Testis (tissue), 2 donors: ENCODE data around the gene TRIO.

Experiments used
- POLR2A ChIP-seq: fragments of 450-650 bp; IDR thresholded peaks from one replicate; pipeline ENCODE4 v1.6.1; 2017; ENCODE audit warnings: antibody characterized with exemption, mild to moderate bottlenecking, moderate library complexity
- TF ChIP-seq, protein P1 (sequence below), 3 experiments: fragments of 450-650 bp in 2 of 3; fragments of 200-600 bp in 1 of 3; sonication (generic) in 1 of 3; IDR thresholded peaks; one replicate each; pipeline ENCODE4 v1.5.1; 2016 to 2019; ENCODE audit warnings: antibody characterized with exemption in 3 of 3, mild to moderate bottlenecking in 2 of 3, moderate library complexity in 1 of 3

GRCh38 chr5:14489643-14490042 is 346.5 kb downstream of the TRIO start:
- TF ChIP-seq, protein P1, sequence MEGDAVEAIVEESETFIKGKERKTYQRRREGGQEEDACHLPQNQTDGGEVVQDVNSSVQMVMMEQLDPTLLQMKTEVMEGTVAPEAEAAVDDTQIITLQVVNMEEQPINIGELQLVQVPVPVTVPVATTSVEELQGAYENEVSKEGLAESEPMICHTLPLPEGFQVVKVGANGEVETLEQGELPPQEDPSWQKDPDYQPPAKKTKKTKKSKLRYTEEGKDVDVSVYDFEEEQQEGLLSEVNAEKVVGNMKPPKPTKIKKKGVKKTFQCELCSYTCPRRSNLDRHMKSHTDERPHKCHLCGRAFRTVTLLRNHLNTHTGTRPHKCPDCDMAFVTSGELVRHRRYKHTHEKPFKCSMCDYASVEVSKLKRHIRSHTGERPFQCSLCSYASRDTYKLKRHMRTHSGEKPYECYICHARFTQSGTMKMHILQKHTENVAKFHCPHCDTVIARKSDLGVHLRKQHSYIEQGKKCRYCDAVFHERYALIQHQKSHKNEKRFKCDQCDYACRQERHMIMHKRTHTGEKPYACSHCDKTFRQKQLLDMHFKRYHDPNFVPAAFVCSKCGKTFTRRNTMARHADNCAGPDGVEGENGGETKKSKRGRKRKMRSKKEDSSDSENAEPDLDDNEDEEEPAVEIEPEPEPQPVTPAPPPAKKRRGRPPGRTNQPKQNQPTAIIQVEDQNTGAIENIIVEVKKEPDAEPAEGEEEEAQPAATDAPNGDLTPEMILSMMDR (IDR thresholded peaks at IDR 0.05) = no peak
- TF ChIP-seq POLR2A = no peak
